Psoas muscle (tissue), 8 donors: Measurements from ENCODE around the gene TRMT2A. TPM values are rescaled to one million over a fixed set of nuclear protein-coding genes. Genes with fewer than 3 reads are reported as not detected.

Experiments
- ATAC-seq, 4 donors: fragments of 200-7000 bp; cut with Tn5 transposase; one replicate each; pipeline ENCODE4 v1.9.1; 2020; ENCODE audit warnings: moderate library complexity in 3 of 4, mild to moderate bottlenecking in 2 of 4
- DNase-seq, 2 donors: peaks; one replicate each; pipeline ENCODE4 v3.0.0-alpha.2; 2020
- H3K27ac ChIP-seq: fragments of 200-600 bp; one replicate; pipeline ENCODE4 v1.8.0; 2022
- H3K27me3 ChIP-seq, 3 donors: fragments of 200-600 bp in 1 of 3; one replicate each; pipeline versions ENCODE4 v1.6.1 to v1.8.0; 2013 to 2022; ENCODE audit warnings: low read length in 2 of 3, mild to moderate bottlenecking in 2 of 3, moderate library complexity in 1 of 3; ENCODE audit not compliant: insufficient read depth in 3 of 3
- H3K36me3 ChIP-seq, 2 donors: fragments of 200-600 bp in 1 of 2; one replicate each; pipeline versions ENCODE4 v1.6.1 to v1.8.0; 2013 to 2022; ENCODE audit warnings: low read depth in 1 of 2, mild to moderate bottlenecking in 1 of 2, moderate library complexity in 1 of 2; ENCODE audit not compliant: insufficient read depth in 1 of 2
- H3K4me1 ChIP-seq: fragments of 200-600 bp; one replicate; pipeline ENCODE4 v1.8.0; 2022
- H3K4me3 ChIP-seq: fragments of 200-600 bp; one replicate; pipeline ENCODE4 v1.8.0; 2022; ENCODE audit warnings: mild to moderate bottlenecking
- H3K9me3 ChIP-seq: fragments of 200-600 bp; one replicate; pipeline ENCODE4 v1.8.0; 2022
- CTCF ChIP-seq: fragments of 200-600 bp; IDR thresholded peaks from one replicate; pipeline ENCODE4 v1.8.0; 2022; ENCODE audit warnings: antibody characterized with exemption
- WGBS, 3 donors: extraction: QIAGEN DNeasy Blood & Tissue Kit; methylation state at CpG; one replicate each; pipeline versions ENCODE4 v1.1.6 to v1.1.7; 2013; 5-methylcytosine and 5-hydroxymethylcytosine counted together
- intact Hi-C, 2 donors: fragments of 100-400 bp; cut with DNase I; formaldehyde crosslinking; loops; one replicate each; pipeline versions ENCODE4 v1.11.0 to v1.14.2; 2022
- long read RNA-seq, 2 donors: library from polyadenylated mRNA; unstranded; transcript quantifications; one replicate each; pipeline ENCODE4 v2.0.0, GENCODE V29; 2021
- polyA plus RNA-seq, 3 donors: library from polyadenylated mRNA; stranded (reverse); fragments of 200-250 nt; gene quantifications; one replicate each; pipeline ENCODE4 v1.2.3, GENCODE V29; 2013
- total RNA-seq, 4 donors: library from RNA; stranded (reverse); fragmentation: NEBNext Ultra II Directional in 2 of 4; extraction: Animal tissue kit (Norgen Biotek cat#: 25700) in 2 of 4; gene quantifications; one replicate each; pipeline versions ENCODE4 v1.2.1 to v1.2.4, GENCODE V29; 2021 to 2023
- donor health status: healthy with polysubstance abuse.
- donor health status: DM: no; HTN: no; CAD: no; lungs with moderate emphysema.
- donor health status: Bipolar disorder and iron deficiency.
- donor health status: healthy.
- donor health status: DM: yes; HTN: yes; CAD: no.
- donor health status: DM: no; HTN: no; CAD: no.
- donor health status: DM: no; HTN: no; CAD: no.
- donor health status: DM: yes; HTN: yes; CAD: no.

The TRMT2A gene, protein sequence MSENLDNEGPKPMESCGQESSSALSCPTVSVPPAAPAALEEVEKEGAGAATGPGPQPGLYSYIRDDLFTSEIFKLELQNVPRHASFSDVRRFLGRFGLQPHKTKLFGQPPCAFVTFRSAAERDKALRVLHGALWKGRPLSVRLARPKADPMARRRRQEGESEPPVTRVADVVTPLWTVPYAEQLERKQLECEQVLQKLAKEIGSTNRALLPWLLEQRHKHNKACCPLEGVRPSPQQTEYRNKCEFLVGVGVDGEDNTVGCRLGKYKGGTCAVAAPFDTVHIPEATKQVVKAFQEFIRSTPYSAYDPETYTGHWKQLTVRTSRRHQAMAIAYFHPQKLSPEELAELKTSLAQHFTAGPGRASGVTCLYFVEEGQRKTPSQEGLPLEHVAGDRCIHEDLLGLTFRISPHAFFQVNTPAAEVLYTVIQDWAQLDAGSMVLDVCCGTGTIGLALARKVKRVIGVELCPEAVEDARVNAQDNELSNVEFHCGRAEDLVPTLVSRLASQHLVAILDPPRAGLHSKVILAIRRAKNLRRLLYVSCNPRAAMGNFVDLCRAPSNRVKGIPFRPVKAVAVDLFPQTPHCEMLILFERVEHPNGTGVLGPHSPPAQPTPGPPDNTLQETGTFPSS
- 10 to 100 TPM; 20.5 to 34.1 (median 24.9) TPM for total RNA-seq
- polyA plus RNA-seq = 10 to 100 TPM; 20.8 to 32.4 (median 31.6) TPM
- long read RNA-seq, donor 1, transcript TRMT2A-201 (12 exons, 2,964 nt) = major isoform, 14 of 29 reads
- long read RNA-seq, donor 1, partial matches to known transcripts = 0 of 29 reads
- long read RNA-seq, donor 1, other reads (novel, unspliced or antisense) = 11 of 29 reads
- long read RNA-seq, donor 2, transcript TRMT2A-201 (12 exons, 2,964 nt) = major isoform, 12 of 37 reads
- long read RNA-seq, donor 2, partial matches to known transcripts = 1 of 37 reads
- long read RNA-seq, donor 2, other reads (novel, unspliced or antisense) = 21 of 37 reads

GRCh38 chr22:20116951-20117632, at the start of gene TRMT2A:
TSS of gene TRMT2A (minus strand) at chr22:20117226. CDS start at chr22:20116906, 320 bp downstream.
- Histone ChIP-seq H3K36me3 (peaks cover 5 to 61% of the 10 kb centered on the region in 2 donors), H3K27me3 (no peaks in the 10 kb centered on the region), H3K9me3 (no peaks in the 10 kb centered on the region), H3K4me1 (peaks cover 30% of the 10 kb centered on the region), H3K27ac (peak within 1 kb of the TSS; percentile 86), H3K4me3 (peak within 1 kb of the TSS; percentile 92)
- 0 to 1% (median 0%) methylated on average over 50 to 88 of the region's 88 CpGs for WGBS, 3 donors
- TF ChIP-seq CTCF = no peak
- DNase-seq = peak; percentile 99
- peak; percentile 91 to 93 (median 92) for ATAC-seq
- intact Hi-C loops = loop anchor here (5.0 kb wide), 2 partner anchors 35 to 95 kb away; partner anchors contain the start of genes DGCR8 (in 1 of the 2) and TANGO2 (in 1 of the 2)

DNA sequence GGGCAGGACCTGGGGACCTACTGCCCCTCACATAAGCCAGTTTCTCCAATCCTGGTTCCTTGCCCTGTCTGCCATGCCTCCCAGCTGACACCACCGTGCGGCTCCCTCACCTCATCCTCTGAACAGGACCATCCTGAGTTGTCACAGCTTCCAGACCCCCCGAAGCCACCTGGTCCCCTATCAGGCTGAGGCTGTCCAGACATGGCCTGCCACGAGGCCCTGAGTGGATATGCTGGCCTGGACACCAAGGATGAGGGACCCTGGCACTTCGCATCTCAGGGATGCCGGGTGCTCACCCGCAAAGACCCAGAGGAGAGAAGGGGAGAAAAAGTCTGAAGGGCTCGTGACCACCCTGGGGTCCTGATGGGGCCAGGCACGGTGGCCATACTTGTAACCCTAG, 49.7 kb upstream of the TRMT2A start:
- intact Hi-C loops = loop anchor here in 1 of 2 donors (5.0 kb wide), 1 partner anchor 96 kb away; no protein-coding TSS in a partner anchor
- Histone ChIP-seq H3K9me3 (no peaks in the 10 kb centered on the region), H3K27me3 (no peaks in the 10 kb centered on the region), H3K36me3 (no peaks in the 10 kb centered on the region), H3K27ac (no peak overlapping the region), H3K4me3 (no peak overlapping the region), H3K4me1 (no peaks in the 10 kb centered on the region)
- no peak for DNase-seq
- WGBS, 3 donors = 88 to 92% (median 89%) methylated on average over 9 of the region's 9 CpGs
- TF ChIP-seq CTCF = no peak
- ATAC-seq = no peak

- Histone ChIP-seq H3K36me3 (no peaks in the 10 kb centered on the region), H3K4me1 (no peaks in the 10 kb centered on the region), H3K27me3 (no peaks in the 10 kb centered on the region), H3K4me3 (no peak overlapping the region), H3K9me3 (no peaks in the 10 kb centered on the region), H3K27ac (no peak overlapping the region)
- ATAC-seq = no peak
- DNase-seq = no peak
- WGBS, 3 donors = 75 to 88% (median 86%) methylated on average over 7 of the region's 7 CpGs
- intact Hi-C loops = loop anchor here in 1 of 2 donors (5.0 kb wide), 1 partner anchor 96 kb away; no protein-coding TSS in a partner anchor
- TF ChIP-seq CTCF = no peak
Observed at GRCh38 chr22:20165913-20166312, 48.9 kb upstream of the TRMT2A start.

DNA sequence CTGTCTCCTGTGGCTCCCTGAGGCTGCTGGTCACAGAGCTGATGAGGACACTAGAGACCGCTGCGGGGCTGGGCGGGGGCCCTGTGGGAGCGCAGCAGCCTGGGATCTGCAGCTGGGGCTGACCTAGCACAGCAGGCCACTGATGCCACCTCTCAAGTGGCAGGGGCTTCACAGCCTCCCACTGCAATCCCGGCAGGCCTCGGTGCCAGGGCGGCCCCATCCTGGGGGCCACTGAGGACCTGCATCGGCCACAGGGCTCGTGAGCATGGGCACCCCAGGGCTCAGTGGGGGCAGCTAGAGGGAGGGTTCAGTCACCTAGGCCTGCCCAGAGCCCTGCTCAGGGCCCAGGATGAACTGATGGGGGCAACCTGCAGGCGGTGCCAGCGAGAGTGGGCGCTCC, 48.4 kb upstream of the TRMT2A start:
- ATAC-seq (no peak), DNase-seq (no peak)
- no peak for TF ChIP-seq CTCF
- Histone ChIP-seq H3K27me3 (no peaks in the 10 kb centered on the region), H3K36me3 (no peaks in the 10 kb centered on the region), H3K9me3 (no peaks in the 10 kb centered on the region), H3K27ac (no peak overlapping the region), H3K4me1 (no peaks in the 10 kb centered on the region), H3K4me3 (no peak overlapping the region)
- 86 to 93% (median 91%) methylated on average over 9 to 12 of the region's 12 CpGs for WGBS, 3 donors
- intact Hi-C loops = loop anchor here in 1 of 2 donors (5.0 kb wide), 1 partner anchor 97 kb away; no protein-coding TSS in a partner anchor
